Ureter (tissue), 1 donor: Measurements from ENCODE around the gene DVL2. TPM values are rescaled to one million over a fixed set of nuclear protein-coding genes. Genes with fewer than 3 reads are reported as not detected.
"Not testable (repeated sequence)": the region's sequence is repeated elsewhere in the genome, so short reads cannot be mapped to it uniquely, and the experiment has no call there.

Experiments used
- DNase-seq: peaks from one replicate; pipeline ENCODE4 v3.0.0-alpha.2; 2020; ENCODE audit warnings: low spot score
- total RNA-seq: library from RNA; stranded (reverse); gene quantifications from one replicate; pipeline ENCODE4 v1.2.4, GENCODE V29; 2023
- donor health status: DM: yes; HTN: yes; CAD: no.

The DVL2 gene
- total RNA-seq, 1 donor from 2014 or later, result 38.4 TPM

DNA sequence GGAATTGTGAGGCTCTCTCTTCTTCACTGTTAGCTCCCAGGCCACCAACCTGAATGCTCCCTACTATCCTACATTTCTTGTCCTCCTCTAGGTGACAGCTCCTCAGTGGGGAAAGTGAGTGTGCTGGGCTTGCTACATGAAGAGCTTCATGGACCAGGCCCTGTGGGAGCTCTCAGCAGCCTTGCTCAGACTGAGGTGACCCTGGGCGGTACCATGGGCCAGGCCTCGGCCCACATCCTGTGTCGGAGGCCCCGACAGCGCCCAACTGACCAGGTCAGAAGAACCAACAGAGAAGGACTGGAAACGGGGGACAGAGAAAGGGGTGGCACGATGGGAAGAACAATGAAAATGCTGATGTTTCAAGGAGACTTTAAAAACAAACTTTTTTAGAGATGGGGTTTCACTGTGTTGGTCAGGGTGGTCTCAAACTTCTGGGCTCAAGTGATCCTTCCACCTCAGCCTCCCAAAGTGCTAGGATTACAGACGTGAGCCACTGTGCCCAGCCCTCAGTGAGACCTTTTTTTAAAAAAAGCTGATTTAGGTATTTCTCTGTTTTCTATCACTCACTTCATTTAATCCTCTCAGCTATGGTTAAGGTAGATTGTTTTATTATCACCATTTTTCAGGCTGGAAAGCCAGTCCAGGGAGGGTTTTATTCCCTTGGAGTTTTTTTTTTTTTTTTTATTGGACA lies 22.6 kb upstream of the DVL2 start:
- no peak for DNase-seq

DNA sequence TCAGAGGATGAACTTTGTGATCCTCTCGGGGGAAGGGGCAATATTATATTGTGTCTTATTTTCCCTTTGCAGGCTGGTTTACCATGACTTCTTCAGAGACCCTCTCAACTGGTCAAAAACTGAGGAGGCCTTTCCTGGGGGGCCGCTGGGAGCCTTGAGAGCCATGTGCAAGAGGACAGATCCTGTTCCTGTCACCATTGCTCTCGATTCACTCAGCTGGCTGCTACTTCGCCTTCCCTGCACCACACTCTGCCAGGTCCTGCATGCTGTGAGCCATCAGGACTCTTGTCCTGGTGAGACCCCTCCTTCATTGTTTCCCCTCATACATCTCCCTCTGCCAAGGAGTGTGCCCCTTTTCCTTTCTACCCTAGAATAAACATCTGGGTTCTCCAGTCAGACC lies 20.2 kb upstream of the DVL2 start:
- no peak for DNase-seq

DNA sequence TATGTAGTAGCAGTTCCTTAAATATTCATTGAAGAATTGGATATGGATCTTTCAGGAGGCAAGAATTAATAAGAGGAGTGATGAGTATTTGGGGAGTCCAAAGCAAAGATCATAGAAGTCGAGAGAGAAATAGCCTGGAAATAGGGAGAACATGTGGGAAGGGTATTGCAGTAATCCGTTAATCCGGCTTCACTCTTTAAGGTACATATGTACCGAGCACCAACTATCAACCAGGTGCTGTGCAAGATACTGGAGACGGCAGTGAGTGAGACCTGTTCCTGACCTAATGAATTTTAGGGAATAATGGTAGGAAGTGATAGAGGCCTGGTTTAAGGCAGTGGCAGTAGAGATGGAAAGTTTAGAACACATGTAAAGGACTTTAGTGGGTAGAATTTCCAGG lies 18.8 kb upstream of the DVL2 start:
- no peak for DNase-seq

DNA sequence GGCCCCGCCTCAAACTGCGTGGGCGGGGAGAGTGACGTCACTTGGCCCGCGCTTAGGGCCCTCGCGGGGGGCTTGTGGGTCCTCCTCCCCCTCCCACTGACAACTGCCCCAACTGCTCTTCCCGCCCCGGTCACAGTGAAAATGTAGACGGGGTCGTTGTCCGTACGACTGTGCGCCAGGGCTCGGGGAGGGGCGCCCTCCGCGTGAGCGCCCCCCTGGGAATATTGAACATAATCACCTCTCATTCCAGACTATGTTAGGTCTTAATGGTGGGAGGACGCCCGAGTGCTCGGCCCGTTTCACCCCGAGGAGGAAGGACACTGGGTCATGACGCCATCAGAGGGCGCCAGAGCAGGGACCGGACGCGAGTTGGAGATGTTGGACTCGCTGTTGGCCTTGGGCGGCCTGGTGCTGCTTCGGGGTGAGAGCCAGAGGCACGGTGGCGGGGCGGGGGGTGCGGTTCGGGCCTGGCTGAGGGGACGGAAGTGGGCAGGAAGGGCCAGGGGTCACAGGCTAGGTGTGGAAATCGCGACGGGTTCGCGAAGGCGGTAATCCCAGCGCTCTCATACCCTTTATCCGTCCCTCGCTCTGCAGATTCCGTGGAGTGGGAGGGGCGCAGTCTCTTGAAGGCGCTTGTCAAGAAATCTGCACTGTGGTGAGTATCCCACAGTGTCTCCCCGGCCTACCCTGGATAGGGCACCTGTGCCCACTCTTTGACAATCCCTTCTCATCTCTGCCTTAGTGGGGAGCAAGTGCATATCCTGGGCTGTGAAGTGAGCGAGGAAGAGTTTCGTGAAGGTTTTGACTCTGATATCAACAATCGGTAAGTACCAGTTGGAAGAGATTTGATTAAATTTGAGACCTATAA lies 18.1 kb upstream of the DVL2 start, which contains the start of gene ELP5:
Gene ELP5, plus strand, starts transcription at position 40 of the 868 bp plus-strand sequence. Its CDS starts 336 bp downstream, at position 376.
- DNase-seq, result peak; percentile 95

DNA sequence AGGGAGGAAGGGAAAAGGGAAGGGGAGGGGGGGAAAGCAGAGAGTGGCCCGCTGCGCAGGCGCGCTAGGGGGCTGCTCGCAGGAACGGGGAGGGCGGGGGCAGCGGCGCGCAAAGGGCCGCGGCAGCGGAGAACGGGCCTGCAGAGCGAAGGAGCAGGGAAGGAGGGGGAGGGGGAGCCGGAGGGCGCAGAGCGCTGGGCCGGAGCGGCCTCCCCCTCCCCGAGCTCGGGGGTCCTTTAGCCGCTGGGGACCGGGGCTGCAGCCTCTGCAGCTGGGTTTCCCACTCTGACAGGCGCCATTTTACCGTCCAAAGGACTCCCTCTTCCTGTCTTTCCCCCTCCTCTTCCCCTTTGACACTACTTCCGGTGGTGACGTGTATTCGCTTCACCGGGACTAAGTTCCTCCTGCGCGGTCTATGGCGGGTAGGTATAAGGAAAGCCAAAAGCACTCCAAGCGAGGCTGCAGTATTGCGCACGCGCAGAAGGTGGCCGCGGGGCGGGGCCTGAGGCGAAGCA lies 17.4 kb upstream of the DVL2 start, which contains the start of gene CTDNEP1:
Gene CTDNEP1, minus strand, starts transcription at position 74 of the 515 bp plus-strand sequence. CDS start 438 bp downstream, outside the sequence.
- peak; percentile 99 for DNase-seq

DNA sequence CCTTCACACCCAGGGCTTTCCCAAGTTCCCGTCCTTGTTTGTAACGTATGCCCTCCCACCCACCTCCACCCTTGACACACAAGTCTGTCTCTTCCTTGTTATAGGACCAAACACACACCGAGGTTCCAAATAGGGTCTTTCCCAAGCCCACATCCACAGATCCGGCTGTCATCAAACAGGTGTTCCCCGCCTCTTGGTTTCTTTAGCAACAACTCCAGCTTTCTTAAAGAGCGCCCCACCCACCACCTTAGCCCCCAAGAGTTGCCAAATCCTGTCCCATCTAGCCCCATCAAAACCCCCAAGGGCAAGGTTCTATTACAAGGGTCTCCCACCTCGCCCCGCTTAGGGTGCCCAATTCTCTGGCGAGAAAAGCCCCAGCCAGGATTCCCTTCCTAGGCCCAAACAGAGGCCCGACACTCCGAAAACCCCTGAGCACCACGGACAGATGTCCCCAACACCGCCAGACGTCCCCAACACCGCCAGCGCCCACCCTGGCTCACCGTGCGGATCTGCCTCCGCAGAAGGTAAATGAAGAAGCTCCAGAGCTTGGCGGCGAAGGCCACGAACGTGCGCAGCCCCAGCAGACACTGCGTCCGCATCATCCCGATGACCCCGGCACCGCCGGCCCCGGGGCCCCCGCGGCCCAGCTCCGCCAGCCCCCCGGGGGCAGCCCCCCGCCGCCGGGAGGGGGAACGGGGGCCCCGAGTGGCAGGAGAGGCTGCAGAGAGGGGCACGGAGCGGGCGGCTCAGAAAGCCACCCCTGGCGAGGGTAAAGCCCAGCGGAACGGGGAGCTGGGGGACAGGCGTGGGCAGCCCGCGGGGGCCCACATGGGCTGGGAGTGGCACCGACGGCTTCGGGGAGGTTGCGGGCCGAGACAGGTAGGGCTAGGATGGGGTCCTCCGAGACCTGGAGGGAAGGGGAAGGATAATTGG lies 16.6 kb upstream of the DVL2 start:
- no peak for DNase-seq

DNA sequence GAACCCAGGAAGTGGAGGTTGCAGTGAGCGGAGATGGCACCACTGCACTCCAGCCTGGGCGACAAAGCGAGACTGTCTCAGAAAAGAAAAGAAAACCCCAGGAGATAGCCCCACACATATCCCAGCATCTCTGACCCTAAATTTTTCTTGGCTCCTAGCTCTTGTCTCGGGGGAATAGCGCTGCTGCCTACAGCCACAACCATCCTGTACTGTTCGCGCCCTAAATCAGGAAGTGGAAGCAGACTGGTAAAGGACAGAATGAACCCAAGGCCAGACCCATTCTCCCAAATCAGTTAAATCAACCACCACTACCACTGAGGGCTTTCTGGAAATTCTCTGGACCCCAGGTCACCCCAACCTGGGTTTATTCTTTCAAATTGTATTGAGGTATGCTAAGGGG lies 15.5 kb upstream of the DVL2 start:
- DNase-seq, result no peak

DNA sequence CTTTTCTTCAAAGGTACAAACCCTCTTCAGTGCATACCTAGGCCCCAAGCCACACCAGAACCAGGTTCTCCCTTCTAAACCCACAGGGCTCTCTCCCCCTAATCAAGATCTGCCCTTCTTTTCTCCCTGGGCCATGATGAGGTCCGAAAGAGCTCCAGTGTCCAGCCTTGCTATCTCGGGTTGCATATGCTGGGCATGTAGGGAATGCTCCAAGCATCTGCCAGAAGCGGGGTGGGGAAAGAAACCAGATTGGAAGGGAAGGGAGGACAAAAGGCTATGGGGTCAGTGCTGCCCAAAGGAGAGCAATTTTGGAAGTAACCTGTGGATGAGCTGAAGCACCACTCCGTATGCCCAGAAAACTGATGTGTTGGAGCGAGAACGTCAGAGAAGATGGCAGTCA lies 14.9 kb upstream of the DVL2 start:
- DNase-seq, result no peak

DNA sequence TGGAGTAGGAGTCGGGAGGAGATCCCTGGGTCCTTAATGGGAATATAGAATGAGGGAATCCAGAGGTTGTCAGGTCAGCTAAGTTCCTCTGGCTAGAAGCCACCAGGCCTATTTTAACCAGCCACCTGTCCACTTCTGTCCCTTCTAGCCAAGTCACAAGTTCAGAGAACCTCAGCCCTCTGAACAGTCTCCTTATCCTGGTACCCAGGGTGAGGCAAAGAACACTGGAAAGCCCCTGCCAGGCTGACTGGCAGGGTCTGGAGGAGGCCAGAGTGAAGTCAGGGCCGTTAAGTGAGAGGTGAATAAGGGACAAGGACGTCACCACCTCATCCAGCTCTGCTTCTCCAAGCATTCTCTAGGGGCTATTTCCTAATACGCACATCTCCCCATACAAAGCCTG lies 14.5 kb upstream of the DVL2 start:
- DNase-seq, result no peak

DNA sequence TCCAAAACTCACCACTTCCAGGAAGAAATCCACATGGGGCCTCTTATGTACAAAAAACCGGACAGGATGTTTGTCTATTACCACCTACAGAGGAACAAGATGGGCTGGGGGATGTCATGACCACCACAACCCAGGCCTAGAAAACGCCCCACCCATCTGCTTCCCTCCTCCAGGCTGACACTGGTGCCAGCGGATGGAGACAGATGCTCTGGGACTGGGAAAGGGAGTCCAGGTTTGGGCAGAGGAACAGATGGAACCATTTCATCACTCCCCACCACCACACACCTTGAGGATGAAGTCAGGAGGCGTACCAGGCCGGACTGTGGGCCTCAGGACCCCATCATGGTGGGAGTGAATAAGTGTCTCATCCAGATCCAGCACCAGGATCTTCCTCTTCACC lies 12.5 kb upstream of the DVL2 start:
- DNase-seq, result no peak

DNA sequence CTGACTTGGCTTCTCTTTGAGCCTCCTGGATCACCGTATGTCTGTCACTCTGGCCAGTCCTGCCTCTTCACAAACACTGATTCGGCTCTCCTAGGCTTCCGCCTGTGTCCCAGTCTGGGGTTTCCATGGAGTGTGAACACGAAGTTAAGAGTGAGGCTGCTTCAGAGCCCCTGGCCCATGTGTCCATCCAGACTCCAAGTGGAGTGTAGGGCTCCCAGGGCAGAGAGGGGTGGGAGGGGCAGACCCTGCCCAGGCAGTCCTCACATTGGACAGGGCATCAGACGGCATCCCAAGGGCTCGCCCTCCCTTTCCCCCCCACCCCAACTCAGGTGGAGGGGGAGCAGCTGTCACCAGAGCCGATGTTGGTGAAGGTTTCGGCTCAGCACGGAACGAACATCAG lies 9.5 kb upstream of the DVL2 start:
- not testable (repeated sequence) for DNase-seq

DNA sequence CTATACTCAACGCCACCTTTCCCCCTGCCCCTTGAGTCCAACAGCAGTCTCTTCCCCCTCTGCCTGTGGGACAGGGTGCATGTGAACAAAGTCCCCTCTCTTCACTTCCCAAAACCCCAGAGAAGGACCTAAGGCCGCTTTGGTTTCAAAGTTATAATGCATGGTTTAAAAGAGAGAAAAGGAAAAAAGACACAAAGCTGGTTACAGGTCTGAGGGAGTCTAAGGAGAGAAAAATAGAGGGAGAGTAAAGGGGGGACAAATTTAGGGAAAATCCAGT lies 9.1 kb upstream of the DVL2 start:
- DNase-seq, result no peak

DNA sequence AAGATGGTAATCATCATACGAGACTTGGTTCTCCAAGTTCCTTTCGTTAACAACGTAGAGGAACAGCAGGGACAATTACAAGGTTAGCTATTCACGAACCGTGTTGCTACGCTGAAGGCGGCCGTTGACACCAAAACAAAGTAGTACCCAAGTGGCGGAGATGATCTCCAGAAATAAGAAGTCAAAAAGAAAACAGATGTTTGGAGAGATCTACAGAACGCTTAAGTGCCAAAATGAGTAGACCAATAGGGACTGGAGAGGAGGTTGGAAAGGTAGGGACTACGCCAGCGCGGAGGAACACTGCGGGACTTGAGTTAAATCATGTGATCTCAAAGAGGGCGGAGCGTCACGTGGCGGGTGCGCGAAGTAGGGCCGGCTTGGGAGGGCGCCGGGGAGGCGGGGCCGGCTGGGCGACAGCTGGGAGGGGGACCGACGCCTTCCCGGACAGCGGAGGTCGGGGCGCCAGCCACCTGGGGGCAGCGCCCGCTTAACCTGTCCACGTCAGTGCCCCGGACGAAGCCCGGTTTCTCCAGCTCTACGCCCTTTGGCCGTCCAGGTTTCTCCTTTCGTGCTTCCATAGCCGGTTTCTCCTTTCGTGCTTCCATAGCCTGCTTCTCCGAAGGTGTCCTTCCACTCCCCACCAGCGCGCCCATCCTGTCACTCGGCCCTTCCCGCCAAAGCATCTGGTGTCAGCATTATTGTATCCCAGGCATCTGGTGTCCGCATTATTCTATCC lies 8.6 kb upstream of the DVL2 start:
- DNase-seq, result peak; percentile 98

DNA sequence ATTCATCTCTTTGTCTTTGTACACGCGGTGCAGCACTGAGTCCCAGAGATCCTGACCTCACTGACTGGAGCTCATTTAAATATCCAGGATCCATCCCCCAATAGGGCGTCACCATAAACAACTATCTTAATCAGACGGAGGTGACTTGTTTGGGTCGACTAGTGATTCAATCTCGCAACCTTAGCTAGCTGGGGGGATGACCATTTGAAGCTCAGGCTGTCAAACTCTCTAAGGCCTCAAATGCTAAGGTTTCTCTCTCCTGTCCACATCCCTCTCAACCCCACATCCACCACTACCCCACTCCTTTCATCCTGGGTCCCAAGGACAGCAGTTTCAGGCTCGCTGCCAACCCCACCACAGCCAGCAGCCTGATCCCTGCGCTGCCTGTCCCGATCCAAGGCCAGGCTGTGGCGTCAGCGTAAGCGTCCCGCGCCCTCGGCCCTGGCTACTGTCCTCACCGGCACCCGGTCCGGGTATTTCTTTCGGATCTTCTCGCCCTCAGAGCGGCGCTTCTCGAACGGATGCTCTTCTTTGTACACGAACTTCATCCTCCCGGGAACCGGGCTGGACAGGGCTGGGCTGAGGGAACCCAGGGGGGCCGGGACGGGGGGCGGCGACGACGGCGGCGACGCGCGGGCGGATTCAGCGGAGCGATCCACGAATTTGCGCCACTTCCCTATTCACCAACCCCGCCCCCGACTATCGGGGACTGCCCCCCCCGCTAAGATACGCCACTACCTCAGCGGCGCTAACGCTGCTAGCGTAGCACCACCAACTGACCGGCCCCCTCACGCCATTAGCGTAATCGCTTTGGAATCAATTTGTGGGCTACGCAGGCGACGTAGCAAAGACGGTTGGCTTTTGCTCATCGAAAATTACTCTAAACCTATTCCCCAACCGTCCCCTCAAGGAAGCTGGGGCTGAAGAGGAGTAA lies 7.7 kb upstream of the DVL2 start, which contains the start of gene GABARAP:
Gene GABARAP, minus strand, starts transcription at position 667 of the 934 bp plus-strand sequence. Its CDS starts 119 bp downstream, at position 548.
- peak; percentile 97 for DNase-seq

DNA sequence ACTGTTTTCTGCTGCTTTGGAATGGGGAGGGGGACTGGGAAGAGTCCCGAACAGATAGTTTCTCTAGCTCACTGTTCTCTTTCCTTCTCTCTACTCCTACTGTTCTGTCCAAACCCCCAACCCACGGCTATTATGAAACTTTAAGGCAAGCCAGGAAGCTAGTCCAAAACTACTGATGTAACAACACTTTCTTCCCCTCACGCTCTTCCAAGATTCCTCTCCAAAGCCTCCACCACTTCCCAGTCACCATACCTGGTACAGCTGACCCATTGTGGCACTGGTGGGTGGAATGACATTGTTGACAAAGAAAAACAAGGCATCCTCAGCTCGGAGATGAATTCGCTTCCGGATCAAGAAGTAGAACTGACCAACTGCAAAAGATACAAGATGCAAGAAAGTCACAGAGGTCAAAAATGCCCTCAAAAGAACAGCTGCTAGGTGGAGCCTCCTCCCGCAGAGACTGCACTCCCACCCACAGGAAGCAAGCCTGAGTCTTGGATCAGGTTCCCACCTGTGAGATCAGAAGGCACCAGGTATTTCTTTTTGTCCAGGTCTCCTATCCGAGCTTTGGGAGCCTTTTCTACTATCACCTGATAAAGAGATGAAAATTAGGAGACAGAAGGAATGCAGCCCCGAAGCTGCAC lies 6.9 kb upstream of the DVL2 start:
- DNase-seq, result no peak

DNA sequence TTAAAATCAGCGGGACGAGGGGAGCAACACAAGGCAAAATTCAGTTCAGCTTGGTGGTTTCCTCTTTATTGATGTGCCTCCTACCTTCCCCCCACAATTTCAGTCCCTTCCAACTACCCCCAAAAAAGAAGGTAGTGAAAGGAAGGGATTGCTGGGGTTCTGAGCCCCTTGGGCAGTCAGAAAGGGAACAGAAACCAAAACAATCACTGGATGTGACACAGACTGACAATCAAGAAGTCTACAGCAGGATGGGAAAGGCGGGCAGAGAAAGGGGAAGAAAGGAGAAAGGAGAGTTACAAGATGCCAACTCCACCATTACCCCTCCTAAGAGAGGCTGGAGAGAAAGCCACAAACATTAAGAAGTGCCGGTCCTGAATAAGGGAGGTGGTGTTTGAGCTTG lies 6.1 kb upstream of the DVL2 start:
- DNase-seq, result no peak

DNA sequence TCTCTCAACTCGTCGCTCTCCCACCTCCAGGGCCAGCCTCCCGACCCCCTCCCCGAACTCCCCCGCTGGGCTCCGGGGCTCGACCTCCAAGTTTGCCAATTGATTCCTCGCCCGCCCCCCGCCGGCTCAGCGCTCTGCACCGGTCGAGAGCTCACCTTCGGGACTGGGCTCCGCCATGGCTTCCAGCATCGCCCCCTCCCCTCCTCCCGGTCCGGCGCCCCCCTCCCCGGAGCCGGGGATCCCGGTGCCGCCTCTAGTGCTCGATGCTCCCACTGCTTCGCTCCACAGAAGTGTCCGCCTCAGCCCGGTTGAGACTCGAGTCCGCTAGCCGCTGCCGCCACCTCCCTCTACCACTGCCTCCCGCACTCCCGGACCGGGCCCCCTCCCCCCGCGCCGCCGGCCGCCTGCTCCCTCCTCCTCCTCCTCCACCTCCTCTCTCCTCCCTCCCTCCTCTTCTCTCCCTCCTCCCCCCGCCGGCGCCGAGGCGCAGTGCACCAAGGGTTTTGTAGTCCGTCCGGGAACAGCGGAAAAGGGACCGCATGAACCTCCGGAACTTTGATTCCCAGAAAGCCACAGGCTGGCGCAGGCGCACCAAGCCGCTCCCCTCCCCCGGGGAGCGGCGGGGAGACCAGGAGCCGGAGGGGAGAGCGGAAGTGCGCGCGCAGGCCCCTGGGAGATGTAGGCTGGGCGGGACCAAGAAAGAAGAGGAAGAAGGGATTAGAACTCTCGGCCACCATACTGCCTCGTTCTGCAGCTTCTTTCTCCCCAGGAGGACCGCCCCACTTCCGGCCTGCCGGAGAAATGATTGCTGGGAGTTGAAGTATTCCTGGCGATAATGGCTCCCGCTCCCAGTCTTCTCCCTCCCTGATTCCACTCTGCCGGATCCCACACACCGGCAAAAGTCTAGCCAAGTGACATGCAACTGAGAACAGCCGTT lies 5.0 kb upstream of the DVL2 start, which contains the start of gene PHF23:
Gene PHF23, minus strand, starts transcription at position 367 of the 937 bp plus-strand sequence. Its CDS starts 178 bp downstream, at position 189.
- DNase-seq, result peak; percentile 100
